Small intestine (tissue), 7 donors: ENCODE results near the gene HVCN1. TPM values are rescaled to one million over a fixed set of nuclear protein-coding genes. Genes with fewer than 3 reads are reported as not detected.

Experiments used
- DNase-seq, 2 donors: peaks; one replicate each; pipeline versions ENCODE4 v3.0.0 to v3.0.0-alpha.2; 2013
- FAIRE-seq: peaks from 2 replicates; lab custom pipeline; 2012; peaks lifted over from hg19 to GRCh38; lab: Jason Lieb, UNC
- H3K27ac ChIP-seq, 3 donors: one replicate each; pipeline ENCODE4 v1.5.1; 2013; ENCODE audit warnings: low read length in 2 of 3, mild to moderate bottlenecking in 2 of 3, control low read depth in 1 of 3, inconsistent platforms in 1 of 3, low read depth in 1 of 3, moderate library complexity in 1 of 3
- H3K27me3 ChIP-seq, 3 donors: one replicate each; pipeline ENCODE4 v1.6.1; 2013; ENCODE audit warnings: low read length in 3 of 3, inconsistent platforms in 1 of 3; ENCODE audit not compliant: control insufficient read depth in 3 of 3, insufficient read depth in 3 of 3
- H3K36me3 ChIP-seq, 3 donors: one replicate each; pipeline ENCODE4 v1.6.1; 2013; ENCODE audit warnings: low read length in 3 of 3, inconsistent platforms in 1 of 3, low read depth in 1 of 3, mild to moderate bottlenecking in 1 of 3, moderate library complexity in 1 of 3; ENCODE audit not compliant: control insufficient read depth in 3 of 3, insufficient read depth in 2 of 3
- H3K4me1 ChIP-seq, 3 donors: one replicate each; pipeline ENCODE4 v1.6.1; 2013; ENCODE audit warnings: low read length in 2 of 3, inconsistent platforms in 1 of 3, low read depth in 1 of 3, mild to moderate bottlenecking in 1 of 3, moderate library complexity in 1 of 3; ENCODE audit not compliant: control insufficient read depth in 3 of 3, insufficient read depth in 2 of 3
- H3K4me3 ChIP-seq, 3 donors: one replicate each; pipeline ENCODE4 v1.5.1; 2013; ENCODE audit warnings: low read length in 3 of 3, control low read depth in 1 of 3, inconsistent platforms in 1 of 3, low read depth in 1 of 3, mild to moderate bottlenecking in 1 of 3, moderate library complexity in 1 of 3
- H3K9me3 ChIP-seq, 2 donors: one replicate each; pipeline ENCODE4 v1.6.1; 2013; ENCODE audit warnings: low read depth in 1 of 2, low read length in 1 of 2; ENCODE audit not compliant: control insufficient read depth in 2 of 2, insufficient read depth in 1 of 2
- WGBS, 3 donors: extraction: QIAGEN DNeasy Blood & Tissue Kit; methylation state at CpG; one replicate each; pipeline ENCODE4 v1.1.7; 2013; 5-methylcytosine and 5-hydroxymethylcytosine counted together
- polyA plus RNA-seq, 4 donors: library from polyadenylated mRNA; stranded (reverse) in 3 of 4; unstranded in 1 of 4; fragments of 200-250 nt in 3 of 4; fragments of 120-200 nt in 1 of 4; gene quantifications; one replicate each; pipeline versions ENCODE4 v1.2.1 to v1.2.3, GENCODE V29; 2013
- donor health status: healthy with polysubstance abuse.
- donor health status: control.
- donor health status: control.
- donor health status: Bipolar disorder and iron deficiency.
- donor health status: healthy.

The HVCN1 gene
- polyA plus RNA-seq, 4 donors = 1.9 to 4.7 (median 3.5) TPM

- no peak for FAIRE-seq
- Histone ChIP-seq H3K27me3 (peaks cover 0 to 16% (median 0%) of the 10 kb centered on the region in 3 donors), H3K4me1 (peaks cover 0 to 10% (median 0%) of the 10 kb centered on the region in 3 donors), H3K27ac (no peak overlapping the region), H3K9me3 (no peaks in the 10 kb centered on the region), H3K36me3 (no peaks in the 10 kb centered on the region), H3K4me3 (no peak overlapping the region)
- 71 to 81% (median 79%) methylated on average over 7 of the region's 7 CpGs for WGBS, 3 donors
- no peak for DNase-seq
Measured at GRCh38 chr12:110684312-110684836, 4.5 kb downstream of the HVCN1 start.

GRCh38 chr12:110683888-110684287, 5.0 kb downstream of the HVCN1 start:
- Histone ChIP-seq H3K27me3 (peaks cover 0 to 16% (median 0%) of the 10 kb centered on the region in 3 donors), H3K4me1 (peaks cover 0 to 9% (median 0%) of the 10 kb centered on the region in 3 donors), H3K9me3 (no peaks in the 10 kb centered on the region), H3K36me3 (no peaks in the 10 kb centered on the region), H3K27ac (no peak overlapping the region), H3K4me3 (no peak overlapping the region)
- no peak for DNase-seq
- no peak for FAIRE-seq
- 95 to 98% (median 98%) methylated on average over 2 of the region's 2 CpGs for WGBS, 3 donors

- Histone ChIP-seq H3K36me3 (no peaks in the 10 kb centered on the region), H3K4me1 (no peaks in the 10 kb centered on the region), H3K9me3 (no peaks in the 10 kb centered on the region), H3K27me3 (no peaks in the 10 kb centered on the region), H3K4me3 (no peak overlapping the region), H3K27ac (no peak overlapping the region)
- FAIRE-seq = no peak
- 64 to 77% (median 72%) methylated on average over 1 of the region's 1 CpG for WGBS, 3 donors
- DNase-seq = no peak
Measured at GRCh38 chr12:110680032-110680431, 8.9 kb downstream of the HVCN1 start.

GRCh38 chr12:110679201-110679600, 9.7 kb downstream of the HVCN1 start:
- no peak for DNase-seq
- H3K9me3 ChIP-seq = no peaks in the 10 kb centered on the region
- no peak for FAIRE-seq
- 94 to 96% (median 95%) methylated on average over 11 to 12 of the region's 12 CpGs for WGBS, 3 donors
- no peak overlapping the region for H3K4me3 ChIP-seq
- no peaks in the 10 kb centered on the region for H3K36me3 ChIP-seq
- no peak overlapping the region for H3K27ac ChIP-seq
- no peaks in the 10 kb centered on the region for H3K4me1 ChIP-seq
- H3K27me3 ChIP-seq = no peaks in the 10 kb centered on the region

- H3K27me3 ChIP-seq = no peaks in the 10 kb centered on the region
- no peak for DNase-seq
- no peaks in the 10 kb centered on the region for H3K9me3 ChIP-seq
- H3K4me3 ChIP-seq = no peak overlapping the region
- no peaks in the 10 kb centered on the region for H3K36me3 ChIP-seq
- FAIRE-seq = no peak
- H3K4me1 ChIP-seq = no peaks in the 10 kb centered on the region
- H3K27ac ChIP-seq = no peak overlapping the region
- 79 to 98% (median 89%) methylated on average over 4 of the region's 4 CpGs for WGBS, 3 donors
Measured at GRCh38 chr12:110677982-110678381, 10.9 kb downstream of the HVCN1 start.

- no peak for FAIRE-seq
- Histone ChIP-seq H3K4me3 (no peak overlapping the region), H3K9me3 (no peaks in the 10 kb centered on the region), H3K27me3 (no peaks in the 10 kb centered on the region), H3K4me1 (no peaks in the 10 kb centered on the region), H3K27ac (no peak overlapping the region), H3K36me3 (no peaks in the 10 kb centered on the region)
- 53 to 69% (median 57%) methylated on average over 5 of the region's 5 CpGs for WGBS, 3 donors
- no peak for DNase-seq
Measured at GRCh38 chr12:110677206-110677911, 11.6 kb downstream of the HVCN1 start.

GRCh38 chr12:110676171-110676570, 12.7 kb downstream of the HVCN1 start:
- no peak for FAIRE-seq
- WGBS, 3 donors = 50 to 84% (median 62%) methylated on average over 4 of the region's 4 CpGs

GRCh38 chr12:110670161-110670701, 18.7 kb downstream of the HVCN1 start:
- H3K4me3 ChIP-seq = no peak overlapping the region
- no peak for DNase-seq
- peaks cover 0 to 2% (median 0%) of the 10 kb centered on the region in 3 donors for H3K36me3 ChIP-seq
- H3K4me1 ChIP-seq = no peaks in the 10 kb centered on the region
- H3K9me3 ChIP-seq = peaks cover 0 to 16% of the 10 kb centered on the region in 2 donors
- no peak overlapping the region for H3K27ac ChIP-seq
- no peaks in the 10 kb centered on the region for H3K27me3 ChIP-seq
- 47 to 54% (median 53%) methylated on average over 4 of the region's 4 CpGs for WGBS, 3 donors
- FAIRE-seq = no peak

More at GRCh38 chr12:110676171-110676570, 12.7 kb downstream of the HVCN1 start:
- DNase-seq = no peak
- peaks cover 0 to 2% (median 0%) of the 10 kb centered on the region in 3 donors for H3K36me3 ChIP-seq
- H3K4me3 ChIP-seq = no peak overlapping the region
- H3K9me3 ChIP-seq = no peaks in the 10 kb centered on the region
- H3K27ac ChIP-seq = no peak overlapping the region
- no peaks in the 10 kb centered on the region for H3K27me3 ChIP-seq
- H3K4me1 ChIP-seq = no peaks in the 10 kb centered on the region
